CD4-positive, alpha-beta T cell treated with Interferon alpha-2 for 1 hour (primary cell): Measurements from ENCODE around the gene PFKFB3.
"Not testable (repeated sequence)": the region's sequence is repeated elsewhere in the genome, so short reads cannot be mapped to it uniquely, and the experiment has no call there.

Source experiments
- DNase-seq, 2 donors: peaks; one replicate each; pipeline ENCODE4 v3.0.0-alpha.2; 2020 to 2022

The PFKFB3 gene

GRCh38 chr10:6221971-6222751 is 19.4 kb downstream of the PFKFB3 start:
- no peak for DNase-seq

GRCh38 chr10:6222755-6223154 is 20.0 kb downstream of the PFKFB3 start:
- DNase-seq: no peak

GRCh38 chr10:6223981-6224380 is 21.2 kb downstream of the PFKFB3 start:
- no peak for DNase-seq

DNA sequence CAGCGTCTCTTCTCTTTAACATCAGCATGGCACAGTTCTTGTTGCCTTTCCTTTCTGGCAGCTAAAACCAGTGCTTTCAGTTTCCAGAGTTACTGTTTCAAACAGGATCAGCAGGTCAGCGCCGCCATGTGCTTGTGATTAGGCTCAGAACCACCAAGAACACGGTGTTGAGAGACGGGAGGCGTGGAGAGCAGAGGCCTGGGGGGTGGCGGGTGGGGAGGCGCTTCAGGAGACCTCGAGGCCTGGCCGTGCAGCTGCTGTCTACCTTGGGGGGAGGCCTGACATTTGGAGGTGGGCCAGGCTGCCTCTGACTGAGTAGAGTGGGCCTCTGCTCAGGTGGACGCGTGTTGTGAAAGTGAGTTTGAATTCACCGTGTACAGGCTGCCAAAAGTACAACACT is 22.0 kb downstream of the PFKFB3 start:
- no peak for DNase-seq

GRCh38 chr10:6225263-6225814 is 22.6 kb downstream of the PFKFB3 start:
- no peak for DNase-seq

- no peak for DNase-seq
Observed at GRCh38 chr10:6226216-6226615, 23.5 kb downstream of the PFKFB3 start.

DNA sequence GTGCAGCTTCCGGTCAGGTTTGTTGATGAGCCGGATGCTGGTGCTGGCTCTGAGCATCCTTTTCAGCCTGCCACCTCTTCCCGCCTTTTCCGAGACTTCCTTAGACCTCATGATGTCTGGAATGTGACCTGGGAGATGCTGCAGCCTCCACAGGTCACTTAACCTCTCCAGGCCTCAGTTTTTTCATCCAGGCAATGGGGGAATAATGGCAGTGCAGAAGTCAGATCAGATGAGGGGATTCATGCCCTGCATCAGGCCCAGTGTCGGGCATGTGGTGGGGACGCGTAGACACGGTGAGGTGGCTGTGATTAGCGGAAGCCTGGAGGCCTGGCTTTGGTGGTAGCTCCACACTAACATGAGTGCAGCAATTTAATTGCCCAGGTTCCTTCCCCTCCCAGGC is 24.6 kb downstream of the PFKFB3 start:
- no peak for DNase-seq

GRCh38 chr10:6228010-6228511 is 25.3 kb downstream of the PFKFB3 start:
- DNase-seq: no peak

DNA sequence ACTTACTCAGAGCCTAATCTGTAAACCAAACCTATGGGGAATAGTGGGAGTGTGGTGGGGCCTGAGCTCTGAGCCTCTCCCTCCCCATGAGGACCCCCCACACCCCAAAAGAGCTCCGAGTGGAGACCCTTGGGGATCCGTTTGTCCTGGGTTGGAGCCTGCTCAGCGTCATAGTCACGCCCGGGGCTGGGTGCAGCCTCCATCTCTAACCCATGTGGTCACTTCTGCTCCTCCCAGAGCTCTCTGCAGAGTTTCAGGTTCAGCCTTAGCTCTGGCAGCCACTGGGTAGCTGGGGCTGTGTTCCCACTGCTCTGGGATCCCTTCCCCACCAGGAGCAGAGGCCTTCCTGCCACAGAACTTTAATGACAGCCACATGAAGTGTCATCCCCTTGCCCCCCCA is 25.9 kb downstream of the PFKFB3 start:
- no peak for DNase-seq

- DNase-seq: no peak
Observed at GRCh38 chr10:6229290-6229689, 26.6 kb downstream of the PFKFB3 start.

GRCh38 chr10:6229746-6230145 is 27.0 kb downstream of the PFKFB3 start:
- no peak for DNase-seq

- no peak for DNase-seq
Observed at GRCh38 chr10:6230315-6230714, 27.6 kb downstream of the PFKFB3 start.

DNA sequence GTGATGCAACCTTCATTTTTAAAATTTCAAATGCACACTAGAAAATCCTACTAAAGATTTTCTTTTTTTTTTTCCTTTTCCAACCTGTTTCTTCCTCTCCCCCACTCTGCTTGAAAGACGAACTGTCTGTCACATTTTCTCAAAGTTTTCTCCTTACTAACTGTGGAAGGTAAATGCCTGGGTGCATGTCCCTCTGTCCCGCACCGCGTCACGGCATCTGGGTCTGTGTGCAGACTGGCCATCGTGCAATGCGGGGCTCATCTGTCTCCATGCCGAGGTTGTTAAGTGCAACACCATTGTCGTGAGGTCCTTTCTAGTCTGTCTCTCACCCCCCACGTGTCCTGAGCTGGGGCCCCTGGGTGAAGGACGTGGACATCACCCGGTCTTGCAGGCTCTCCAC is 28.4 kb downstream of the PFKFB3 start:
- DNase-seq: no peak

DNA sequence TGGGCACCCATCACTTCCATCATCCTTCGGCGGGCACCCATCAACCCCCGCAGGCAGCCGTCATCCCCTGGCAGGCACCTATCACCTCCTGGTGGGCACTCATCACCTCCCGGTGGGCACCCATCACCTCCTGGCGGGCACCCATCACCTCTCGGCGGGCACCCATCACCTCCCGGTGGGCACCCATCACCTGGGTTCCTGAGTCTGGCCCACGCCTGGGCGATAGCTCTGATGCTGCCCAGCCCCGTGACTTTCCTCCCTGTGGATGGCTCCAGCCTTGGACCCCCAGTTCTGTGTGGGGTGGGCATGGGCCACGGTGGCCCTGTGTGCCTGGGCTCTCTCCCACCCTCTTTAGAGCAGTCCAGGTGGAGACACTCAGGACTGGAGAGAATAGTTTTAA is 29.0 kb downstream of the PFKFB3 start:
- no peak for DNase-seq

- no peak for DNase-seq
Observed at GRCh38 chr10:6232225-6232807, 29.6 kb downstream of the PFKFB3 start.

- no peak for DNase-seq
Observed at GRCh38 chr10:6232846-6233724, 30.4 kb downstream of the PFKFB3 start.

DNA sequence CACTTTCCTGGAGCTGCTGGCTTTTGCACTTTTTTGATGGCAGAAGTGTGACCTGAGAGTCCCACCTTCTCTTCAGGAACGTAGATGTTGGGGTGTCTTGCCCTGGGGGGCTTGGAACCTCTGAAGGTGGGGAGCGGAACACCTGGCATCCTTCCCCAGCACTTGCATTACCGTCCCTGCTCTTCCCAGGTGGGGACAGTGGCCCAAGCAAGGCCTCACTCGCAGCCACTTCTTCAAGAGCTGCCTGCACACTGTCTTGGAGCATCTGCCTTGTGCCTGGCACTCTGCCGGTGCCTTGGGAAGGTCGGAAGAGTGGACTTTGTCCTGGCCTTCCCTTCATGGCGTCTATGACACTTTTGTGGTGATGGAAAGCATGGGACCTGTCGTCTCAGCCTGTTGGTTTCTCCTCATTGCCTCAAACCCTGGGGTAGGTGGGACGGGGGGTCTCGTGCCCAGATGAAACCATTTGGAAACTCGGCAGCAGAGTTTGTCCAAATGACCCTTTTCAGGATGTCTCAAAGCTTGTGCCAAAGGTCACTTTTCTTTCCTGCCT is 31.1 kb downstream of the PFKFB3 start:
- no peak for DNase-seq

DNA sequence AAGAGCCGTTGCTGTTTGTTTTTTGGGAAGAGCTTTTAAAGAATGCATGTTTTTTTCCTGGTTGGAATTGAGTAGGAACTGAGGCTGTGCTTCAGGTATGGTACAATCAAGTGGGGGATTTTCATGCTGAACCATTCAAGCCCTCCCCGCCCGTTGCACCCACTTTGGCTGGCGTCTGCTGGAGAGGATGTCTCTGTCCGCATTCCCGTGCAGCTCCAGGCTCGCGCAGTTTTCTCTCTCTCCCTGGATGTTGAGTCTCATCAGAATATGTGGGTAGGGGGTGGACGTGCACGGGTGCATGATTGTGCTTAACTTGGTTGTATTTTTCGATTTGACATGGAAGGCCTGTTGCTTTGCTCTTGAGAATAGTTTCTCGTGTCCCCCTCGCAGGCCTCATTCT is 31.6 kb downstream of the PFKFB3 start:
- no peak for DNase-seq

- no peak for DNase-seq
Observed at GRCh38 chr10:6236349-6237198, 33.8 kb downstream of the PFKFB3 start.

- no peak for DNase-seq
Observed at GRCh38 chr10:6237199-6237530, 34.4 kb downstream of the PFKFB3 start.

- not testable (repeated sequence) for DNase-seq
Observed at GRCh38 chr10:6238587-6239212, 36.0 kb downstream of the PFKFB3 start.
